GM19372 (cell line): ENCODE measurements around the gene MRGPRF.

Source experiments
- ATAC-seq: cut with Tn5 transposase; IDR thresholded peaks from one replicate; pipeline ENCODE4 v1.9.1; 2021; ENCODE audit warnings: mild to moderate bottlenecking, low read depth, moderate library complexity; ENCODE audit not compliant: unreplicated experiment

Gene MRGPRF

GRCh38 chr11:69051381-69052342, 38.6 kb upstream of the MRGPRF start:
- ATAC-seq: no peak

GRCh38 chr11:69050592-69051380, 37.7 kb upstream of the MRGPRF start:
- no peak for ATAC-seq

GRCh38 chr11:69049490-69049867, 36.4 kb upstream of the MRGPRF start:
- ATAC-seq: no peak

- peak; percentile 82 for ATAC-seq
Measured at GRCh38 chr11:69048694-69049489, 35.8 kb upstream of the MRGPRF start, which contains the start of gene TPCN2. TSS of gene TPCN2 (plus strand) at chr11:69048932. CDS start at chr11:69048998, 66 bp downstream.

GRCh38 chr11:69048031-69048693, 35.1 kb upstream of the MRGPRF start:
- ATAC-seq: peak; percentile 14

- ATAC-seq: no peak
Measured at GRCh38 chr11:69044111-69045013, 31.3 kb upstream of the MRGPRF start.

- ATAC-seq: no peak
Measured at GRCh38 chr11:69041516-69041915, 28.5 kb upstream of the MRGPRF start.

GRCh38 chr11:69040581-69041260, 27.7 kb upstream of the MRGPRF start:
- no peak for ATAC-seq

- ATAC-seq: no peak
Measured at GRCh38 chr11:69040051-69040450, 27.0 kb upstream of the MRGPRF start.

- ATAC-seq: no peak
Measured at GRCh38 chr11:69039501-69039900, 26.5 kb upstream of the MRGPRF start.

GRCh38 chr11:69037544-69037943, 24.5 kb upstream of the MRGPRF start:
- no peak for ATAC-seq

GRCh38 chr11:69037074-69037473, 24.0 kb upstream of the MRGPRF start:
- ATAC-seq: no peak

- ATAC-seq: no peak
Measured at GRCh38 chr11:69035946-69036340, 22.9 kb upstream of the MRGPRF start.

GRCh38 chr11:69035150-69035945, 22.3 kb upstream of the MRGPRF start:
- ATAC-seq: no peak

GRCh38 chr11:69034123-69034867, 21.2 kb upstream of the MRGPRF start:
- no peak for ATAC-seq

- ATAC-seq: no peak
Measured at GRCh38 chr11:69033431-69033830, 20.4 kb upstream of the MRGPRF start.

GRCh38 chr11:69032833-69033232, 19.8 kb upstream of the MRGPRF start:
- no peak for ATAC-seq
